ENCODE measurements around the gene MFRP. TPM values are rescaled to one million over a fixed set of nuclear protein-coding genes. Genes with fewer than 3 reads are reported as not detected.

MFRP gene
- total RNA-seq, 3 donors from 2014 or later (not counting 1 experiment from before 2014, with no cell fraction given) = not detected

DNA sequence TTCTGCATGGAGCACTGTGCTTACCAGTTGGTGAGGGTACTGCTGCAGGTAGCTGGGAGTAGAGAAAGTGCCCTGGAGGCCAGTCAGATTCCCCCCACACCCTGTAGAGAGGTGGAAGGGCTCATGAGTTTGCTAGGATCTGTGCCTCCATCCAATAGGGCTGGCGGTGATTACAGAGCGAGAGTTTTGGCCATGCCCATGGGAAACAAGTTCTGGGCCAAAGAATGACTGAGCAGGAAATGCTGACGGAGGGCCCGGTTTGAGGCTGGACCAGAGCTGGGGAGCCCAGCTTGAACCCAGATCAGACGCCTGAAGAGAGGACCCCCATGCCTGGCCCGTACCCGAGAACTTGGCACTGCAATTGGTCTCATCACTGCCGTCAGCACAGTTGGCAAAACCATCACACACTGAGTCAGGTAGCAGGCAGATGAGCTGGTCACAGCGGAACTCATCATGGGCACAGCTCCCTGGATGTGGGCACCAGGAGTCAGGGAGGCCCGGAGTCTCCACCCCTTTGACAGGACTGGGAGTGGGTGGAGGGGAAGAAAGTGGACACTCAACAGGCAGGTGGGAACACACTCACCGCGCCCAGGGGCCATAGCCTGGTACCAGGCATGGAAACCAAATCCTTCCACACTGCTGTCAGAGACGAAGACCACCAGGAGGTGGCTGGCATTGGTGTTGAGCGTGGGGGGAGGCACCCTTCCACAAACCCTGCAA, 2.1 kb downstream of the MFRP start:
- intact Hi-C loops (cut with micrococcal nuclease) = no loop called here
- Histone ChIP-seq H3K27me3 (ENCODE audit: control insufficient read depth, insufficient read depth, low read length) (peaks cover 14% of the 10 kb centered on the region), H3K4me1 (ENCODE audit: control insufficient read depth, insufficient read depth, low read length) (peaks cover 18% of the 10 kb centered on the region), H3K36me3 (ENCODE audit: control insufficient read depth, insufficient read depth, low read length) (no peaks in the 10 kb centered on the region), H3K4me3 (ENCODE audit: low read length) (no peak overlapping the region), H3K9me3 (ENCODE audit: control insufficient read depth, insufficient read depth, low read length) (no peaks in the 10 kb centered on the region), H3K27ac (ENCODE audit: low read length) (no peak overlapping the region)
- no peak overlapping the region for H3K27ac Mint-ChIP-seq
- peaks cover 0 to 7% of the 10 kb centered on the region in 2 donors for H3K4me1 Mint-ChIP-seq
- ATAC-seq (no peak), DNase-seq (no peak)
- WGBS (ENCODE audit: insufficient coverage) = 74% methylated on average over 11 of the region's 14 CpGs
- H3K4me3 Mint-ChIP-seq = no peak overlapping the region
- H3K36me3 Mint-ChIP-seq = no peaks in the 10 kb centered on the region
- H3K27me3 Mint-ChIP-seq (ENCODE audit: low read depth in 2 of 2) = peaks cover 33 to 34% of the 10 kb centered on the region in 2 donors
- TF ChIP-seq CTCF (IDR thresholded peaks at IDR 0.05) = no peak
- no peaks in the 10 kb centered on the region for H3K9me3 Mint-ChIP-seq

GRCh38 chr11:119343726-119344125, 2.8 kb downstream of the MFRP start:
- Mint-ChIP-seq H3K27me3 (ENCODE audit: low read depth in 2 of 2) (peaks cover 38 to 39% of the 10 kb centered on the region in 2 donors), H3K9me3 (no peaks in the 10 kb centered on the region), H3K27ac (no peak overlapping the region), H3K4me1 (peaks cover 0 to 14% of the 10 kb centered on the region in 2 donors), H3K36me3 (no peaks in the 10 kb centered on the region), H3K4me3 (no peak overlapping the region)
- 94% methylated on average over 6 of the region's 7 CpGs for WGBS (ENCODE audit: insufficient coverage)
- no peak for TF ChIP-seq CTCF (IDR thresholded peaks at IDR 0.05)
- ATAC-seq (no peak), DNase-seq (no peak)
- intact Hi-C loops (cut with micrococcal nuclease) = no loop called here
- no peaks in the 10 kb centered on the region for H3K36me3 ChIP-seq (ENCODE audit: control insufficient read depth, insufficient read depth, low read length)
- H3K27ac ChIP-seq (ENCODE audit: low read length) = no peak overlapping the region
- no peaks in the 10 kb centered on the region for H3K9me3 ChIP-seq (ENCODE audit: control insufficient read depth, insufficient read depth, low read length)
- peaks cover 20% of the 10 kb centered on the region for H3K27me3 ChIP-seq (ENCODE audit: control insufficient read depth, insufficient read depth, low read length)
- H3K4me3 ChIP-seq (ENCODE audit: low read length) = no peak overlapping the region
- H3K4me1 ChIP-seq (ENCODE audit: control insufficient read depth, insufficient read depth, low read length) = peaks cover 20% of the 10 kb centered on the region

GRCh38 chr11:119342362-119343130, 4.0 kb downstream of the MFRP start:
- no peak overlapping the region for H3K27ac Mint-ChIP-seq
- ATAC-seq (no peak), DNase-seq (no peak)
- H3K27me3 ChIP-seq (ENCODE audit: control insufficient read depth, insufficient read depth, low read length) = peaks cover 20% of the 10 kb centered on the region
- WGBS (ENCODE audit: insufficient coverage) = 85% methylated on average over 10 of the region's 10 CpGs
- TF ChIP-seq CTCF (IDR thresholded peaks at IDR 0.05) = no peak
- peaks cover 37 to 43% of the 10 kb centered on the region in 2 donors for H3K27me3 Mint-ChIP-seq (ENCODE audit: low read depth in 2 of 2)
- no peak overlapping the region for H3K27ac ChIP-seq (ENCODE audit: low read length)
- H3K4me1 ChIP-seq (ENCODE audit: control insufficient read depth, insufficient read depth, low read length) = peaks cover 27% of the 10 kb centered on the region
- H3K36me3 ChIP-seq (ENCODE audit: control insufficient read depth, insufficient read depth, low read length) = no peaks in the 10 kb centered on the region
- peaks cover 0 to 20% of the 10 kb centered on the region in 2 donors for H3K4me1 Mint-ChIP-seq
- H3K9me3 Mint-ChIP-seq = no peaks in the 10 kb centered on the region
- intact Hi-C loops (cut with micrococcal nuclease) = no loop called here
- no peaks in the 10 kb centered on the region for H3K9me3 ChIP-seq (ENCODE audit: control insufficient read depth, insufficient read depth, low read length)
- H3K36me3 Mint-ChIP-seq = no peaks in the 10 kb centered on the region
- H3K4me3 ChIP-seq (ENCODE audit: low read length) = no peak overlapping the region
- H3K4me3 Mint-ChIP-seq = no peak overlapping the region

Measured in natural killer cell (primary cell).